DMS153 treated with DMSO at 0.1 percent for 48 hours (cell line): ENCODE results near the gene USP47.

Source experiments
- DNase-seq: peaks from one replicate; lab custom pipeline; 2025; ENCODE audit not compliant: unreplicated experiment; lab: John Stamatoyannopoulos, UW

Gene USP47

GRCh38 chr11:11862999-11863398 lies 21.2 kb downstream of the USP47 start:
- DNase-seq: no peak

- DNase-seq: no peak
Observed at GRCh38 chr11:11864332-11864731, 22.6 kb downstream of the USP47 start.

GRCh38 chr11:11864803-11865202 lies 23.0 kb downstream of the USP47 start:
- DNase-seq: no peak

GRCh38 chr11:11865449-11865848 lies 23.7 kb downstream of the USP47 start:
- DNase-seq: no peak

GRCh38 chr11:11866203-11866602 lies 24.4 kb downstream of the USP47 start:
- no peak for DNase-seq

- no peak for DNase-seq
Observed at GRCh38 chr11:11867720-11868119, 25.9 kb downstream of the USP47 start.

- DNase-seq: no peak
Observed at GRCh38 chr11:11871991-11872401, 30.2 kb downstream of the USP47 start.

GRCh38 chr11:11876458-11876857 lies 34.7 kb downstream of the USP47 start:
- no peak for DNase-seq

GRCh38 chr11:11880179-11880578 lies 38.4 kb downstream of the USP47 start:
- no peak for DNase-seq

GRCh38 chr11:11882539-11882938 lies 40.8 kb downstream of the USP47 start:
- DNase-seq: no peak

- no peak for DNase-seq
Observed at GRCh38 chr11:11884351-11884750, 42.6 kb downstream of the USP47 start.

GRCh38 chr11:11884774-11885481 lies 43.2 kb downstream of the USP47 start:
- DNase-seq: no peak

GRCh38 chr11:11894486-11894885 lies 52.7 kb downstream of the USP47 start:
- DNase-seq: no peak

GRCh38 chr11:11895672-11896071 lies 53.9 kb downstream of the USP47 start:
- DNase-seq: no peak

GRCh38 chr11:11898648-11899047 lies 56.9 kb downstream of the USP47 start:
- DNase-seq: no peak

GRCh38 chr11:11899401-11899800 lies 57.6 kb downstream of the USP47 start:
- DNase-seq: no peak

- no peak for DNase-seq
Observed at GRCh38 chr11:11901929-11902328, 60.2 kb downstream of the USP47 start.

GRCh38 chr11:11909727-11910126 lies 68.0 kb downstream of the USP47 start:
- no peak for DNase-seq

- DNase-seq: no peak
Observed at GRCh38 chr11:11910541-11910940, 68.8 kb downstream of the USP47 start.

- DNase-seq: no peak
Observed at GRCh38 chr11:11913395-11913794, 71.6 kb downstream of the USP47 start.

- no peak for DNase-seq
Observed at GRCh38 chr11:11915625-11916024, 73.9 kb downstream of the USP47 start.

- DNase-seq: no peak
Observed at GRCh38 chr11:11916981-11917399, 75.2 kb downstream of the USP47 start.

GRCh38 chr11:11923828-11924227 lies 82.1 kb downstream of the USP47 start:
- DNase-seq: no peak
